SHP77 treated with DMSO at 0.1 percent for 48 hours (cell line): ENCODE results near the gene ATP2A2.
"Not testable (repeated sequence)": the region's sequence is repeated elsewhere in the genome, so short reads cannot be mapped to it uniquely, and the experiment has no call there.

ENCODE experiments used
- DNase-seq: peaks from one replicate; lab custom pipeline; 2025; lab: John Stamatoyannopoulos, UW

Gene ATP2A2

DNA sequence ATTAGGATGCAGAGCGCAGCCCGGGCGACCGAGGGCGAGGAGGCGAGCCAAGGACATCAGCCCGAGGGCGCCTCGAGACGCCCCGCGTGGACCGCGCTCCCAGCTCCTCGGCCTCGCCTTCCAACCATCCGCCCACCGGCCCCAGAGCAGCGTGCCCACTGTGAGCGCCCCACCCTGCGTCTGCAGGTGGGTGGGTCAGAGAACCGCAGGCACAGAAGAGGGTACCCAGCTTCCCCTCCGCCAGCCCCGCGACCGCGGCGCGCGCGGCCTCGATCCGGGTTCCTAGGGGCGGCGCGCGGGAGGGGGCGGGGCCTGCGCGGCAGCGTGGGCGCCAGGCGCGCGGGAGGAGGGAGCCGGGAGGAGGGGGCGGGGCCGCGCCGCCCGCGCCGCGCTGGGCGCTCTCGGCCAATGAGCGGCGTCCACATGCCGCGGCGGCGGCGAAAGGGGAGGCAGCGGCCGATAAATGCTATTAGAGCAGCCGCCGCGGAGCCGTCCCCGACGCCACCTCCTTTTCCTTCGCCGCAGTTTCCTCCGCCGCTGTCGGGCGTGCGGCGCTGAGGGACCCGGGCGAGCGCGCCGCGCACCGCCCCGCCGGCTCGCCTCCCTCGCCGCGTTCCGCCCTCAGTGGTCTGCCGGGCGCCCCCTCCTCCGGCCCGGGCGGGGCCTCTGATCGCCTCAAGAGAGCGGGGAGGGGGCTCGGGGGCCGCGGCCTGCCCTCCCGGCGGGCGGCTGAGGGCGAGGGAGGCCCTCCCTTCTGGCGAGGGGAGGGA is at the start of gene ATP2A2:
Gene ATP2A2 (plus strand): TSS at position 469 of the 770 bp plus-strand sequence. CDS start 543 bp downstream, outside the sequence.
- peak; percentile 73 for DNase-seq

- DNase-seq: no peak
Observed at GRCh38 chr12:110233212-110233903, 47.7 kb upstream of the ATP2A2 start.

DNA sequence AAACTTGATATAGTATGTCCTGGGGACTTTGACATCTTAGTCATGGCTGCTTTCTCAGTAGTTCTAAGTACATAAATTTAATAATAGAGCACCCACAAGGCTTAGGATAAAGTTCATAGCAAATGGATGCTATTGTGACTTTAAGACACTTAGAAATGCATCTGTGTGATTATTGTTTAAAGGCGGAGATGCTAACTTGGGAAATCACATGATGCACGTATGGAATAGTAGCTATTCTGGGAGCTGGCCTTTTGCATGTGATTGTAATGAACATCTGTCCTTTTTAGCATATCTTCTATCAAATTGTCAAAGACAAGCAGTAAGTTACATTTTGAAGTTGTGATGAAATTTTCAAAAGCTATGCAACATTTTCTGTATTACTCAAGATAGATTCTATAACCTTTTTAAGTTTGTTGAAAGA is 46.7 kb upstream of the ATP2A2 start:
- DNase-seq: no peak

DNA sequence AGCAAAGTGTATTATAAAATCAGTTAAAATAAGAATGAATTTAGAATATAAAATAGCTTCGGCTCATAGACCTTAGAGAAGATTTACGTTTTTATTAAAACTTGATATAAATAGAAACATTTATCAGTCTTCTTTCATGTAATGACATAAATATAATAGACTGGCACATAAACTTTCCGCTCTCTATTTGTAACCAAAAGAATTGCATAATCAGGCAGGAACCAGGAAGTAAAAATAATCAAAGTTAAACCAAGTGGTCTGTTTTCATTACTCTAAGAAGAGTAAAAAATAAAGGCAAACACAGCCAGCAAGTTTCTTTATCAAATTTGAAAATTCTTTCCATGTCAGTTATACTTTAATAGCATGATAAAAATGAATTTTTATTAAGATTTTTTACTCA is 46.3 kb upstream of the ATP2A2 start:
- DNase-seq: no peak

DNA sequence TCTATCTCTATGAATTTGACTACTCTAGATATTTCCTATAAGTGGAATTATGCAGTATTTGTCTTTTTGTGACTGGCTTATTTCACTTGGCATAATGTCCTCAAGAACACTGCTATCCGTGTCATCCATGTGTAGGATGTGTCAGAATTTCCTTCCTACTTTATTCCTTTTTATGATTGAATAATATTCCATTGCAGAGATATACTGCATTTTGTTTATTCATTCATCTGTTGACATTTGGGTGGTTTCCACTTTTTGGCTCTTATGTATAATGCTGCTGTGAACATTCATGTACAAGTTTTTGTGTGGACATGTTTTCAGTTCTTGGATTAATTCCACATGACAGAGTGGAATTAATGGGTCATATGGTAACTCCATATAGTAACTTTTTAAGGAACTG is 45.7 kb upstream of the ATP2A2 start:
- DNase-seq: no peak

DNA sequence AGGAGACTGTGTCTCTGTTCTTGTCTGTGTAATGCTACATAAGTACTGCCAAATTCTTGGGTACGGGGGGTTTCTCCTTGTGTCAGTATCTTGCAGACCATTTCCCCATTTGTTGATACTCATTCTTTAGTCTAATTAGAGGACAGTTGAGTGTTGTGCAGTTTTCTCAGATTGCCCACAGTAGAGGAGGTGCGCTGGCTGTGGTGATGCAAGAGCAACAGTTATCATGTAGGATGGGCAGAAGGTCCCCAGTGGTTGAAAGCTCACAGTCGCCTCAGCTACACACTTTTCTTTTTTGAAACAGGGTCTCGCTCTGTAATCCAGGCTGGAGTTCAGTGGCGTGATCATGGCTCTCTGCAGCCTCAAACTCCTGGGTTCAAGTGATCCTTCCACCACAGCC is 37.8 kb upstream of the ATP2A2 start:
- DNase-seq: no peak

DNA sequence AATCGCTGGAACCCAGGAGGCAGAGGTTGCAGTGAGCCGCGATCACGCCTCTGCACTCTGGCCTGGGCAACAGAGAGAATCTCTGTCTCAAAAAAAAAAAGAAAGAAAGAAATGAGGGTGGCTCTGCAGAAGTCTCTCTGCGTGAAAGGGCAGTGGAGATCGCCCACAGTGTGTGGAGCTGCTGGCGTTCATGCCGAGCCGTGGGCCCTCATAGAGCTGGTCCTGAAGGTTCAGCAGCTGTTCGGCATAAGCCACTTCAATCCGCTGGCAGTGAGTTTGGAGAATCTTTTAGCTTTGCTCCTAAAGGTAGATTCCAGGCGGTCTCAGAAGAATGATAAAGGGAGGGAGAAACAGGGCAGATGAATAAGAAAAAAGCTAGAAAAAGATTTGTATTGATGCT is 36.7 kb upstream of the ATP2A2 start:
- DNase-seq: no peak

DNA sequence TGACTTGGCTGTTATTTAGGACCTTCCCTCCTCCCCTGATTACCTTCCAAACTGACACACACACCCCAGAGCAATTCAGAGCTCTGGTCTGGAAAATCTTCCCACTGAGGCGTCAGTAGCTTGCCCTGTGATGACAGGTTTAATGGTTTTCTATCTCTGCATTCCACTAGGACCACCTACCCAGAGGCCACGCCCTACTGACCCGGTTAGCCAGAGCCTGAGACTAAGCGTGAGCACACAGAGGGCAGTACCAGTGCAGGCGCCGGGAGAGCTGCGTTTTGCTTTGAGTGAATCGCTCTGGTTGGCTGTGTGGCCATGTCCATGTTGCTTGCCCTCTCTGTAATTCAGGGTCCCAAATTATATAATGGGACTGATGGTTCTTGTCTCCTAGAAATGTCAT is 36.2 kb upstream of the ATP2A2 start:
- no peak for DNase-seq

- DNase-seq: no peak
Observed at GRCh38 chr12:110245369-110245772, 35.7 kb upstream of the ATP2A2 start.

DNA sequence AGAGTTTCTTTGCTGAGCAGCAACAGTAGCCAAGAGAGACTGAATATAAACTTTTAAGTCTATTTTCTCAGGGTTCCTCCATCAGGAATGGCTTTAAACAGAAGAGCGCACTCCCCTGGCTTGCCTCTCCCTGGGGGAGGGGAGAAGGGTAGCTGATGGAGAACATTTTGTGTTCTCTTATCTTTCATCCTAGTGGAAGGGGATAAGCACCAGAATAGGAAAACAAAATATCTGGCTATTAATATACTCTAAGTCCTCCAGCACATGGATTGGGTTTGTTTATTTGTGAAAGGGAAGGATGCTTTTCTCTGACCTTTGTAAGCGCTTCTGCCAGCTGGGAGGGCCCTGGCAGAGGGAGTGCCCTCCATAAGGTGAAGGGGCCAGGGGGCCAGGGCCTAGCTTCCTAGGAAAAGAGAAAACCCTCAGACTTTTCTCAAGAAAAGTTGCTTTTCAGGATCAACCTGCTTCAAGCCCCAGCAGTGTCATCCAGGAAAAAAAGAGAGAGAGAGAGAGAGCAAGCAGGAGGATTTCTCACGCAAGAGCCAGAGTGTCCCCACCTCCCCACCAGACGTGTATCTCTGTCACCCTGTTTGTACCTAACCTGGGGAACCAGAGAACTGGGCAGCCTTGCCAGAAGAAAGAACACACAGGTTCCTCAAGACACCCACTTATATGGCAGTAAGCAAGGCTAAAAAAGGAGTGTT is 34.3 kb upstream of the ATP2A2 start:
- DNase-seq: no peak

- no peak for DNase-seq
Observed at GRCh38 chr12:110247340-110248095, 33.5 kb upstream of the ATP2A2 start.

DNA sequence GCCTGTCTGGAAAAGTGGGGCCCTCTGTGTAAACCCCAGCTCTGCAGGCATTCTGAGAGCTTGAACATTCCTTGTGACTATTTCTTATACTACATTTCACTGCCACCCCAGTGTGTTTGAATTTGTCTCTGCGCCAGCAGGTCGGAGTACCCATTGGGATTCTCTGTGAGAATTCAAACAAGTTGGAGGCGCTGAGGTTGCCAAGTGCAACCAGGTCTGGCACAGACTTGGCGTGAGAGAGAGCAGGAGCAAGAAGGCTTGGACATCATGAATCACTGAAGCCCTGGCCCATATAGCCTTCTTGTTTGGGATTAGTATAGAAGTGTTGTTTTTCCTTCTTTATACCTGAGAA is 33.0 kb upstream of the ATP2A2 start:
- DNase-seq: no peak

GRCh38 chr12:110249105-110249504 is 31.9 kb upstream of the ATP2A2 start:
- no peak for DNase-seq

- DNase-seq: no peak
Observed at GRCh38 chr12:110249716-110250225, 31.3 kb upstream of the ATP2A2 start.

- no peak for DNase-seq
Observed at GRCh38 chr12:110251381-110251780, 29.7 kb upstream of the ATP2A2 start.

DNA sequence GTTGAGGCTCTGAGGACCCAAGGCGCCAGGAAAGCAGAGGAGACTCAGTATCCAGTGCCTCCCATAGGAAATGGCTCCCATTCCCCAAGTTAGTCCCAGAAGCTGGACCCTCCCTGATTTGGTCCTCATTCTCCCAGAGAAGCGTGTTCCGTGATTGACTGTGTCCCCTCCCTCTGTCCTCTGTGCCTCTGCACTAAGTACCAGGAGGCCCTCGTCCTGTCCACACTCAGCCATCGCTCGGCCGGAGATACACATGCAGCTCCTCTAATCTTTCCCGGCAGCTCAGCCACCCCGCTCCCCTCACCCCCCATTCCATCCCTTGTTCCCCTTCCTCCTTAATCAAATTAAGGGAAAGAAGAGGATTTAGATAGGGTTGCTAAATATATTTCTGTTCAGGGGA is 28.3 kb upstream of the ATP2A2 start:
- DNase-seq: no peak

- no peak for DNase-seq
Observed at GRCh38 chr12:110253176-110253575, 27.9 kb upstream of the ATP2A2 start.

GRCh38 chr12:110254971-110255540 is 26.0 kb upstream of the ATP2A2 start:
- no peak for DNase-seq

GRCh38 chr12:110255890-110256456 is 25.1 kb upstream of the ATP2A2 start:
- DNase-seq: not testable (repeated sequence)

- DNase-seq: no peak
Observed at GRCh38 chr12:110256780-110257431, 24.1 kb upstream of the ATP2A2 start.

DNA sequence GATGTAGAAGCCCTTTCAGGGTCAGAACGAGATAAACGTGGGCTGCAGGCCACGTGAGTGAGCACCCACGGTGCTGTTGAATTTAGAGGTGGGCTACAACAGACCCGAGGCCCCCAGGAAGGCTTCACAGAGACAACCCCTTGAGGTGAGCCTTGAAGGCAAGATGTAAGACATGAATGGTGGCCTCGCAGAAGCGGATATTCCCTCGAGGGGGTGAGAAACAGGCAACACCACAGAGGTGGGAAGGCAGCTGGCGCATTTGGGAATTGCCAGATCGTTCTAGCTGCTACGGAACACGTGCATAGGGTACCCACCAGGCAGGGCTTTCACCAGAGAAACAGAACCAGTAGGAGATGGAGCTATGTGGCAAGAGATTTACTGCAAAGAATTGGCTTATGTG is 22.6 kb upstream of the ATP2A2 start:
- no peak for DNase-seq
